Parietal lobe (tissue), 2 donors: ENCODE data around the gene GNAT2. TPM values are rescaled to one million over a fixed set of nuclear protein-coding genes. Genes with fewer than 3 reads are reported as not detected.

ENCODE experiments used
- small RNA-seq: library from RNA; depleted of rRNA; stranded (forward); fragments of <200 nt; gene quantifications from one replicate; pipeline ENCODE3, GENCODE V24; 2014; ENCODE audit warnings: low replicate concordance
- total RNA-seq: library from RNA; depleted of rRNA; stranded (reverse); fragments of >200 nt; gene quantifications from one replicate; pipeline ENCODE4 v1.2.3, GENCODE V29; 2014

GNAT2 gene
- total RNA-seq, result not detected

GRCh38 chr1:109619576-109620400, at the start of gene GNAT2, which contains the start of gene AMPD2:
GNAT2 (minus strand) TSS chr1:109619616; CDS start chr1:109612870, 6,746 bp downstream.
AMPD2 (plus strand) TSS chr1:109619837; CDS start chr1:109621176, 1,339 bp downstream.

GRCh38 chr1:109667452-109668122, 48.2 kb upstream of the GNAT2 start, which contains the start of gene GSTM2:
GSTM2 (plus strand) TSS chr1:109668057; CDS start chr1:109668116, 59 bp downstream.

GRCh38 chr1:109655615-109656519, 36.5 kb upstream of the GNAT2 start, which contains the start of gene GSTM4:
GSTM4 (plus strand) TSS chr1:109656099; CDS start chr1:109656390, 291 bp downstream.

Small RNA genes lying within 50 kb of the gene (small RNA-seq; reads per million reads assigned to genes)
- gene RNU6V, result not detected

Other genes with a start within 250 kb of the GNAT2 start
- gene SORT1, start 221.7 kb downstream of the GNAT2 start, total RNA-seq, result 82.9 TPM
- 37.2 TPM for gene PSMA5, start 193.2 kb downstream of the GNAT2 start, total RNA-seq
- not detected for gene SYPL2, start 153.1 kb downstream of the GNAT2 start, total RNA-seq
- gene ATXN7L2, start 135.7 kb downstream of the GNAT2 start, total RNA-seq, result 9.4 TPM
- gene CYB561D1, start 125.5 kb downstream of the GNAT2 start, total RNA-seq, result 7.5 TPM
- 13.1 TPM for gene AMIGO1, start 109.9 kb downstream of the GNAT2 start, total RNA-seq
- 5.9 TPM for gene GPR61, start 79.7 kb downstream of the GNAT2 start, total RNA-seq
- 16.6 TPM for gene GNAI3, start 71.0 kb downstream of the GNAT2 start, total RNA-seq
- gene AMPD2, start 221 bp upstream of the GNAT2 start, total RNA-seq, result 82.0 TPM
- 6.6 TPM for gene GSTM4, start 36.5 kb upstream of the GNAT2 start, total RNA-seq
- 34.4 TPM for gene GSTM2, start 48.4 kb upstream of the GNAT2 start, total RNA-seq
- 10.3 TPM for gene GSTM1, start 68.2 kb upstream of the GNAT2 start, total RNA-seq
- gene GSTM5, start 92.6 kb upstream of the GNAT2 start, total RNA-seq, result 4.7 TPM
- 55.7 TPM for gene GSTM3, start 121.4 kb upstream of the GNAT2 start, total RNA-seq
- not detected for gene EPS8L3, start 144.3 kb upstream of the GNAT2 start, total RNA-seq